ENCODE results near the gene SOS1. TPM values are rescaled to one million over a fixed set of nuclear protein-coding genes. Genes with fewer than 3 reads are reported as not detected.
"Not testable (repeated sequence)": the region's sequence is repeated elsewhere in the genome, so short reads cannot be mapped to it uniquely, and the experiment has no call there.

The SOS1 gene
- 100 to 1,000 TPM; 229 to 254 TPM for total RNA-seq

DNA sequence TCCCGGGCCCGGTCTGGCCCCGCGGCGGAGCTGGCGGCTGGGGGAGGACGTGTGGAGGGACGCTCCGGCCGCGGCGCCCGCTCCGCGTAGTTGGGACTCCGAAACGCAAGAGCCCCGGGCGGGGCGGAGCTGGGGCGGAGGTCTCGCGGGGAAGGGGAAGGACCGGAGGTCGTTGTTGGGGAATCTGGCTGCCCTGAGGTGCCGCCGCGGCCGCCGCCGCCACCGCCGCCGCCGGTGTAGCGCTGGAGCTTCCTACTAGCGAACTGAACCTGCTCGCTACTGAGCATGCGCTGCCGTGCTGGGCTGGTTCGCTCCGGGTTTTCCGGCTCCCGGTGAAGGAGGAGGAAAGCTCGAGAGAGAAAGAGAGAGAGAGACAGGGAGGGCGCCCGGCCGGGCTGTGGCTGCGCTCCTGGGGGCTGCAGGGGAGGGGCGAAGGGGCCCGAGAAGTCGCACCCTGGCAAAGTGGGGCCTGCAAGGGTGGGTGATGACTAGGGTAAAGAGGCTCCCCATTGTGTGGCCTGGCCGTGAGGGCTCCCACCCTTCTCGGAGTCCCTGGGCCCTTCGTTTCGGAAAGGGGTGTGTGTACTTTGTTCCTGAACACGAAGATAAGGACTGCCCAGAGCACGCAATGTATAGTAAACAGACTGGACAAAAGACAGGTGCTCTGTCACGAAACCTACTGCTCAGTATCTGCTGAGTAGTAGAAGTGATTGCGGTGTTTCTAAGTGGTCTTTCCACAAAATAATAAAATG lies at the start of gene SOS1:
TSS of gene SOS1 (minus strand) at position 281 of the 752 bp plus-strand sequence. CDS start 629 bp downstream, outside the sequence.
- H3K36me3 Mint-ChIP-seq (ENCODE audit: low read depth) = peaks cover 61% of the 10 kb centered on the region
- DNase-seq = peak; percentile 96
- H3K4me1 Mint-ChIP-seq = peaks cover 64% of the 10 kb centered on the region
- no peaks in the 10 kb centered on the region for H3K9me3 Mint-ChIP-seq
- peak within 1 kb of the TSS; percentile 85 for H3K4me3 Mint-ChIP-seq
- ChIA-PET POLR2A (interaction anchor here (0.7 to 17.0 kb wide), 34 partner anchors 6 to 524 kb away, joined by 3 to 770 read pairs (median 4); partner anchors contain the start of gene SRSF7), CTCF (interaction anchor here (0.7 to 6.3 kb wide), 13 partner anchors 8 to 111 kb away, joined by 3 to 134 read pairs (median 4); no protein-coding TSS in a partner anchor)
- H3K27me3 Mint-ChIP-seq = no peaks in the 10 kb centered on the region
- peak within 1 kb of the TSS; percentile 95 for H3K27ac Mint-ChIP-seq

- peaks cover 3% of the 10 kb centered on the region for H3K9me3 Mint-ChIP-seq
- H3K36me3 Mint-ChIP-seq (ENCODE audit: low read depth) = peaks cover 3% of the 10 kb centered on the region
- no peak overlapping the region for H3K27ac Mint-ChIP-seq
- no peak overlapping the region for H3K4me3 Mint-ChIP-seq
- POLR2A ChIA-PET = interaction anchor here (1.6 kb wide), 1 partner anchor 35 kb away, joined by 4 read pairs; no protein-coding TSS in a partner anchor
- H3K4me1 Mint-ChIP-seq = peaks cover 4% of the 10 kb centered on the region
- H3K27me3 Mint-ChIP-seq = peaks cover 4% of the 10 kb centered on the region
- CTCF ChIA-PET = no interaction called here
- DNase-seq = no peak
Observed at GRCh38 chr2:39164089-39164488, 43.2 kb upstream of the SOS1 start.

DNA sequence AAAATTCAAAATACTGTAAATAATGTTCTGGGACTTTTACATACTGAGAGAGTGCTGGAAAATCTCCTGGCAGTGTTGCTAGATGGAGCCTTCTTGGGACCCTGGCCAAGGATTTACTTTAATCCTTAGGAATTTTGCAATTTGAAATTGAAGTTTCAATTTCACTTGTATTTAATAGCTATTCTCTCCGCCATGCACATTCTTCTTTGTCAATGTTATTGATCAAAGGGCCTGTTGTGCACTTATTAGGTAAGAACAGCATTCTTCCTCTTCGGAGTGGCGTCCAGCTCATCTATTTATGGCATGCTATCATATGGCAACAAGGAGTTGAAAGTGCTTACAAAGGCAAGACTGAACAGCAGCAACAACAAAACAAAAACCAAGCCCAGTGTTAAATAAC lies 40.1 kb upstream of the SOS1 start:
- Mint-ChIP-seq H3K27ac (no peak overlapping the region), H3K4me3 (no peak overlapping the region), H3K9me3 (peaks cover 3% of the 10 kb centered on the region), H3K36me3 (ENCODE audit: low read depth) (peaks cover 3% of the 10 kb centered on the region), H3K4me1 (peaks cover 2% of the 10 kb centered on the region), H3K27me3 (peaks cover 4% of the 10 kb centered on the region)
- ChIA-PET POLR2A (interaction anchor here (0.7 to 1.4 kb wide), 2 partner anchors 18 to 290 kb away, joined by 3 to 4 read pairs; no protein-coding TSS in a partner anchor), CTCF (no interaction called here)
- no peak for DNase-seq

DNA sequence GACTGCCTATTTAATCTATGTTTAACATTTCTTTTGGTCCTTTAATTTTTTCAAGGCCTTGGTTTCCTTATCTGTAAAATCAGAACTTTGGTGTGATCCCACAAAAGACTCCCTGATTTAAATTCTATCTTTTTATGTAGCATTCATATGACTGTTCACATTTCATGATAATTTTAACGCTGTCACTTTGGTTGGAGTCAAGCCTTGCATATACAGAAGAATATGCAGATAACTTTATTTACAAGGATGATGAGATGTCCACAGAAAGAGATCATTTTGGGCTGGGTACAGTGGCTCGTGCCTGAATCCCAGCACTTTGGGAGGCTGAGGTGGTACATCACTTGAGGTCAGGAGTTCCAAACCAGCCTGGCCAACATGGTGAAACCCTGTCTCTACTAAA lies 38.4 kb upstream of the SOS1 start:
- Mint-ChIP-seq H3K9me3 (peaks cover 3% of the 10 kb centered on the region), H3K36me3 (ENCODE audit: low read depth) (peaks cover 3% of the 10 kb centered on the region), H3K4me3 (no peak overlapping the region), H3K27ac (no peak overlapping the region), H3K4me1 (peaks cover 3% of the 10 kb centered on the region), H3K27me3 (peaks cover 6% of the 10 kb centered on the region)
- CTCF ChIA-PET = no interaction called here
- POLR2A ChIA-PET = no interaction called here
- no peak for DNase-seq

GRCh38 chr2:39158351-39158750 lies 37.5 kb upstream of the SOS1 start:
- CTCF ChIA-PET = interaction anchor here (0.6 kb wide), 1 partner anchor 11 kb away, joined by 3 read pairs; no protein-coding TSS in a partner anchor
- H3K36me3 Mint-ChIP-seq (ENCODE audit: low read depth) = peaks cover 2% of the 10 kb centered on the region

DNA sequence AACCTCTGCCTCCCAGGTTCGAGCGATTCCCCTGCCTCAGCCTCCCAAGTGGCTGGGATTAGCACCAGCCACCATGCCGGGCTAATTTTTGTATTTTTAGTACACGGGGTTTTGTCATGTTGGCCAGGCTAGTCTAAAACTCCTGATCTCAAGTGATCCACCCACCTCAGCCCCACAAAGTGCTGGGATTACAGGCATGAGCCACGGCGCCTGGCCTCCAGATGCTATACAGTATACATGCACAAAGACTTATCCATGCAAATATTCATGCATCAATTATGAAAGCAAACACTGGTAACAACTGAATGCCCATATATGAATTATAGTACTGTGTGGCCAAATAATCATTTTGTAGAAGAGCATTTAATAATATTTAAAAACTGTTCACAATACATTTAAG lies 36.0 kb upstream of the SOS1 start:
- ChIA-PET CTCF (no interaction called here), POLR2A (no interaction called here)
- Mint-ChIP-seq H3K4me3 (no peak overlapping the region), H3K27me3 (peaks cover 2% of the 10 kb centered on the region), H3K4me1 (peaks cover 3% of the 10 kb centered on the region), H3K27ac (no peak overlapping the region), H3K36me3 (ENCODE audit: low read depth) (peaks cover 2% of the 10 kb centered on the region), H3K9me3 (no peaks in the 10 kb centered on the region)
- no peak for DNase-seq

More at GRCh38 chr2:39158351-39158750, 37.5 kb upstream of the SOS1 start:
- DNase-seq = no peak
- peaks cover 4% of the 10 kb centered on the region for H3K27me3 Mint-ChIP-seq
- H3K9me3 Mint-ChIP-seq = peaks cover 2% of the 10 kb centered on the region
- no peak overlapping the region for H3K4me3 Mint-ChIP-seq
- POLR2A ChIA-PET = no interaction called here
- H3K27ac Mint-ChIP-seq = peak overlapping the region; percentile 45
- peaks cover 3% of the 10 kb centered on the region for H3K4me1 Mint-ChIP-seq

DNA sequence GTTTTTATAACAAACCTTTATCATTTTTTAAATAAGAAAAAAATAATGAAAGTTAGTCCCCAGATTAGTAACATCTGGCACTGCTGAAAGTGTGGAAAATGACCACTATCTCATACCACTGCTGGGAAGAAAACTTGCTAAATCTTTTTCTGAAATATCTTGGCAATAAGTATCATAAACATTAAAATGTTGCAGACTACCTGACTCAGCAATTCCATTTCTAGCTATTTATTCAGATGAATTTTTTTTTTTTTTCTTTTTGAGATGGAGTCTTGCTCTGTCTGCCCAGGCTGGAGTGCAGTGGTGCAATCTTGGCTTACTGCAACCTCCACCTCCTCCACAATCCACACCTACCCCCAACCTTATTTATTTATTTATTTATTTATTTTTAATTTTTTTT lies 35.3 kb upstream of the SOS1 start:
- Mint-ChIP-seq H3K4me1 (peaks cover 3% of the 10 kb centered on the region), H3K27ac (no peak overlapping the region), H3K9me3 (no peaks in the 10 kb centered on the region), H3K4me3 (no peak overlapping the region), H3K27me3 (peaks cover 2% of the 10 kb centered on the region), H3K36me3 (ENCODE audit: low read depth) (peaks cover 2% of the 10 kb centered on the region)
- CTCF ChIA-PET = interaction anchor here (1.0 kb wide), 2 partner anchors 47 to 208 kb away, joined by 3 to 4 read pairs; no protein-coding TSS in a partner anchor
- DNase-seq = no peak
- POLR2A ChIA-PET = interaction anchor here (1.4 kb wide), 1 partner anchor 14 kb away, joined by 5 read pairs; no protein-coding TSS in a partner anchor

DNA sequence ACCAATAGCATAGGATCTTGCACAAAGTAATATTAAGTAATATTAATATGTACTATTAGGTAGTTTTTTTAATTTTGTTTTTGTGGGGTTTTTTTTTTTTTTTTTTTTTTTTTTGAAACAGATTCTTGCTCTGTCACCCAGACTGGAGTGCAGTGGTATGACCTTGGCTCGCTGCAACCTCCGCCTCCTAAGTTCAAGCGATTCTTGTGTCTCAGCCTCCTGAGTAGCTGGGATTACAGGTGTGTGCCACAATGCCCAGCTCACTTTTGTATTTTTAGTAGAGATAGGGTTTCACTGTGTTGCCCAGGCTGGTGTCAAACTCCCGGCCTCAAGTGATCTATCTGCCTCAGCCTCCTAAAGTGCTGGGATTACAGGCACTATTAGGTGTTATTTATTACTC lies 34.7 kb upstream of the SOS1 start:
- not testable (repeated sequence) for H3K27me3 Mint-ChIP-seq; DNase-seq; H3K9me3 Mint-ChIP-seq; H3K4me1 Mint-ChIP-seq; H3K36me3 Mint-ChIP-seq (ENCODE audit: low read depth); H3K27ac Mint-ChIP-seq; H3K4me3 Mint-ChIP-seq
- POLR2A ChIA-PET = interaction anchor here (1.4 kb wide), 1 partner anchor 13 kb away, joined by 5 read pairs; no protein-coding TSS in a partner anchor
- CTCF ChIA-PET = interaction anchor here (1.0 to 1.9 kb wide), 4 partner anchors 32 to 208 kb away, joined by 3 to 6 read pairs (median 4); no protein-coding TSS in a partner anchor

GRCh38 chr2:39154944-39155343 lies 34.1 kb upstream of the SOS1 start:
- H3K27me3 Mint-ChIP-seq = peaks cover 2% of the 10 kb centered on the region
- no peak overlapping the region for H3K27ac Mint-ChIP-seq
- no peak for DNase-seq
- ChIA-PET CTCF (interaction anchor here (1.0 to 1.9 kb wide), 3 partner anchors 31 to 74 kb away, joined by 4 to 6 read pairs (median 4); no protein-coding TSS in a partner anchor), POLR2A (interaction anchor here (1.4 kb wide), 1 partner anchor 13 kb away, joined by 5 read pairs; no protein-coding TSS in a partner anchor)
- H3K9me3 Mint-ChIP-seq = no peaks in the 10 kb centered on the region
- peaks cover 4% of the 10 kb centered on the region for H3K36me3 Mint-ChIP-seq (ENCODE audit: low read depth)
- peaks cover 8% of the 10 kb centered on the region for H3K4me1 Mint-ChIP-seq
- no peak overlapping the region for H3K4me3 Mint-ChIP-seq

- peaks cover under 1% of the 10 kb centered on the region for H3K9me3 Mint-ChIP-seq
- H3K27me3 Mint-ChIP-seq = peaks cover 2% of the 10 kb centered on the region
- POLR2A ChIA-PET = no interaction called here
- H3K36me3 Mint-ChIP-seq (ENCODE audit: low read depth) = peaks cover 4% of the 10 kb centered on the region
- H3K4me3 Mint-ChIP-seq = no peak overlapping the region
- DNase-seq = no peak
- H3K27ac Mint-ChIP-seq = no peak overlapping the region
- peaks cover 9% of the 10 kb centered on the region for H3K4me1 Mint-ChIP-seq
- CTCF ChIA-PET = interaction anchor here (2.0 kb wide), 1 partner anchor 74 kb away, joined by 4 read pairs; no protein-coding TSS in a partner anchor
Observed at GRCh38 chr2:39153312-39153711, 32.5 kb upstream of the SOS1 start.

- POLR2A ChIA-PET = no interaction called here
- no peak for DNase-seq
- peaks cover 9% of the 10 kb centered on the region for H3K4me1 Mint-ChIP-seq
- peaks cover 3% of the 10 kb centered on the region for H3K9me3 Mint-ChIP-seq
- peaks cover 4% of the 10 kb centered on the region for H3K36me3 Mint-ChIP-seq (ENCODE audit: low read depth)
- H3K27ac Mint-ChIP-seq = no peak overlapping the region
- H3K4me3 Mint-ChIP-seq = no peak overlapping the region
- peaks cover 2% of the 10 kb centered on the region for H3K27me3 Mint-ChIP-seq
- CTCF ChIA-PET = interaction anchor here (2.0 kb wide), 1 partner anchor 75 kb away, joined by 4 read pairs; no protein-coding TSS in a partner anchor
Observed at GRCh38 chr2:39152504-39152903, 31.7 kb upstream of the SOS1 start.

DNA sequence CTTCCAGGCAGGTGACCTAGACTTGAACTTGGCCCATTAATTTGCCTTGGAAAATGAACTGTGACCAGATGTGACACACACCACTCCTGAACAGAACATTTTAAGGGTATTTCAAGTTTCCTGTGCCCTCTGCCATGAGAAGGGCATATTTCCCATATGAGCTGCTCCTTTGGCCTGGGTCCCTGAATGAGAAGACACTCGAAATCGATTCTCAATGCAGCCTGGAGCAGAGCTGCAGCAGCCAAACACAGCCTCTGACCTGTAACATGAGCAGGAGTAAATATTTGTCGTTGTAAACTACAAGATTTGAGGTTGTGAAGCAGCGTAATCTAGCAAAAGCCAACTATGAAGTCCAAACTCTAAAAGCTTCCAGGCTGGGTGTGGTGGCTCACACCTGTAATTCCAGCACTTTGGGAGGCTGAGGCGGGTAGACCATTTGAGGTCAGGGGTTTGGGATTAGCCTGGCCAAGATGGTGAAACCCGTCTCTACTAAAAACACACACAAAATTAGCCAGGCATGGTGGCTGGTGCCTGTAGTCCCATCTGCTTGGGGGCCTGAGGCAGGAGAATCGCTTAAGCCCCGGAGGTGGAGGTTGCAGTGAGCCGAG lies 30.1 kb upstream of the SOS1 start:
- POLR2A ChIA-PET = no interaction called here
- no peak overlapping the region for H3K27ac Mint-ChIP-seq
- CTCF ChIA-PET = interaction anchor here (0.7 to 1.4 kb wide), 2 partner anchors 27 to 79 kb away, joined by 3 to 4 read pairs; no protein-coding TSS in a partner anchor

DNA sequence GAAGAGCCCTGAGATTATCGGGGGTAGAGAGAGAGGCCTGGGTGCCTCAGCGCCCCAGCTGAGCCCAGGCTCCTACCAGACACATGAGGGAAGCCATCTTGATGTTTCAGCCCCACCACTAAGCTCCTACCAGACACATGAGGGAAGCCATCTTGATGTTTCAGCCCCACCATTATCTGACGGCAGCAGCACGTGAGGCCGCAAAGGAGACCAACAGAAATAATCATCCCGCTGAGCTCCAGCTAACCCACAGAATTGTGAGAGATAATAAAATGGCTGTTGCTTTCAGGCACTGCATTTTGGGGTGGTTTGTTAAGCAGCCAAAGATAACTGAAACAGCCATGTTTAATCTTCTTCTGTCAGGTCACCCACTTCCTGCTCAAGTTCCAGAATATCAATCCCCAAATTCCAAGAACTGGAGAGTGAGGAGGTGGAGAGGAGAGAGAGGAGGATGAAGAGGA lies 29.3 kb upstream of the SOS1 start:
- Mint-ChIP-seq H3K4me3 (no peak overlapping the region), H3K36me3 (ENCODE audit: low read depth) (peaks cover 9% of the 10 kb centered on the region), H3K9me3 (peaks cover 7% of the 10 kb centered on the region), H3K27me3 (peaks cover 2% of the 10 kb centered on the region), H3K4me1 (peaks cover 11% of the 10 kb centered on the region), H3K27ac (no peak overlapping the region)
- ChIA-PET POLR2A (interaction anchor here (0.9 to 1.0 kb wide), 2 partner anchors 30 to 66 kb away, joined by 3 read pairs; partner anchors contain the start of gene SOS1), CTCF (interaction anchor here (1.4 kb wide), 1 partner anchor 80 kb away, joined by 3 read pairs; no protein-coding TSS in a partner anchor)
- no peak for DNase-seq

More for the DNA sequence above, 30.1 kb upstream of the SOS1 start:
- H3K4me1 Mint-ChIP-seq = peaks cover 10% of the 10 kb centered on the region
- H3K4me3 Mint-ChIP-seq = no peak overlapping the region
- DNase-seq = no peak
- peaks cover 9% of the 10 kb centered on the region for H3K36me3 Mint-ChIP-seq (ENCODE audit: low read depth)
- peaks cover 5% of the 10 kb centered on the region for H3K9me3 Mint-ChIP-seq
- peaks cover 2% of the 10 kb centered on the region for H3K27me3 Mint-ChIP-seq
